Stimulated activated CD8-positive, alpha-beta memory T cell treated with anti-CD3 and anti-CD28 coated beads, Interleukin-12 subunit alpha, Interleukin-12 subunit beta, amount 100 ng/mL, for 4 hours (primary cell): Measurements from ENCODE around the gene ARFGEF3.

Experiments
- DNase-seq: peaks from one replicate; pipeline ENCODE4 v3.0.0-alpha.2; 2020; ENCODE audit warnings: low read depth

Gene ARFGEF3

DNA sequence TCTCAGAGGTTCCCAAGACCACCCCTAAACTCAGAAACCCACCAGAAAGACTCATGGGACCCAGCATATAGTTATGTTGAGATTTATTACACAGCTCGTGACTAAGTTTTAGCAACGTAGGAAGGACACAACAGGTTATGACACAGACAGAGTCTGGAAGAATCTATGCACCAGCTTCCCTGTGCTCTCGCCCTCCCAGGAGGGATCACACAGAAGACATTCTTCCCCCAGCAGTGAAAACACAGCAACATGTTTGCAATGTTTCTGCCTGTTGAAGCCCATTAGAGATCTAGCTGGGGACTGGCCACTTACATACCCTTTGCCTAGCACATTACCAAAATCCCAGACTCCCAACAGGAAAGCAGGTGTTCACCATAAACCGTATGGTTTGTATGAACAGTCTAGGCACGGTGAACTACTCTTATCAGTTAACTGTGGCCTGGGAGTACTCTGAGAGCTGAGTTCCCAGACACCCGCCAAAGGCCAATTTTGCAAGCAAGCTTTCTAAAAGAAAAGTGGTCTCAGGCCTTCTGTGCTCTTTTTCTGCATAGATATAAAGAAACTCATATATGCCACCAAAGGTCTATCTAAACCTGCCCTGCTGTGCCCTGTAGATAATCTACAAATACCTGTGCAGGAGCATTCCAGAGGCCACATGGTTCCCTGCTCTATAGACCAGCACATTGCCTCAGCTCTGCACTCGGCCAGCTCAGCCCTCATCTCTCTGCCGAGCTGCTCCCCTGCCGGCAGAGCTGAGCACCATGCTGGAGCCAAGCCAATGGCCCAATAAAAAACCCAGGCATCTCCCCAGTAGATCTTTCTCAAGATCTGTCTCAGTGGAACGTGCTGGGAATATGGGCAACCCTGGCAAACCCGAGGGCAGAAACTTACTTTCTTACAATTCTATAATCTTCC, 146.3 kb downstream of the ARFGEF3 start:
- no peak for DNase-seq

DNA sequence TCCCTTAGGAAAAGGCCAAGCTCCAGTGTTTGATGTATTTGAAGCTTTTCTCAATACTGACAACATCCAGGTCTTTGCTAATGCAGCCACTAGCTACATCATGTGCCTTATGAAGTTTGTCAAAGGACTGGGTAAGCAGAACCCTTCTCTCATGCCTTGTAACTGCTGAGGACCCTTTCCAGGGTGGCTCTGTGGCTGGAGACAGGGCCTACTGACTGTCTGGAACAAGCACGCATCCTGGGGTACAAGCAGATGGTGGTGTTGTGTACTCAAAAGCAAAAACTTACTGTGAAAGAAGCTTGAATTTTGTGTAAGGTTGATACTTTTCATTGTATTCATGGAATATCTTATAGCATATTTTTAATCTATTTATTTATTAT, 147.0 kb downstream of the ARFGEF3 start:
- DNase-seq = no peak

DNA sequence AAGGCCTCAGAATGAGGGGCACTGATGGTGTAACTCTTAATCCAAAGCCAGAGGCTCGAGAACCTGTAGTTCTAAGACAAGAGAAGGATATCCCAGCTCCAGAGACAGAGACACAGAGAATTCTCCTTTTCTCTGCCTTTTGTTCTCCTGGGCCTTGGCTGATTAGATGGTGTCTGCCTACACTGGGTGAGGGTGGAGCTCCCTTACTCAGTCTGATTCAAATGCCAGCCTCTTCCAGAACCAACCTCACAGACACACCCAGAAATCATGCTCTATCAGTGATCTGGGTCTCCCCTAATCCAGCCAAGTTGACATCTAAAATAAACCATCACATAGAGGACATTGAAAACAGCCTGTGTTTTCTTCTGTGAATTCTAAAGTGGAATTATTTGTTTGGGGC, 148.0 kb downstream of the ARFGEF3 start:
- DNase-seq = no peak

DNA sequence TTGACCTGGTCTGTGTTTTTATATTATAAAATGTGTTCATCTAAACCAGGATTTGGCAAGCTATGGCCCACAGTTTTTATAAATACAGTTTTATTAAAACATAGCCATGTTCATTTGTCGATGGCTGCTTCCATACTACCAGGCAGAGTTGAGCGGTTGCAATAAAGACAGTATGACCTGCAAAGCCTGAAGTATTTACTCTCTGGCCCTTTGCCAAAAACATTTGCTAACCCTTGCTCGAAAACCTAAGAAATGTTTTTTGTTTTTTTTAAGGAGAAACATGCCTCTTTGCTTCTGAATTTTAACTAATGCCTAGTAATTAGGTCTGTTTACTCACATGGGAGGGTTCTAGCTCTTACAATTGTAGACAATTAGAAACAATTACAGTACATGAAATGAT, 148.6 kb downstream of the ARFGEF3 start:
- no peak for DNase-seq

DNA sequence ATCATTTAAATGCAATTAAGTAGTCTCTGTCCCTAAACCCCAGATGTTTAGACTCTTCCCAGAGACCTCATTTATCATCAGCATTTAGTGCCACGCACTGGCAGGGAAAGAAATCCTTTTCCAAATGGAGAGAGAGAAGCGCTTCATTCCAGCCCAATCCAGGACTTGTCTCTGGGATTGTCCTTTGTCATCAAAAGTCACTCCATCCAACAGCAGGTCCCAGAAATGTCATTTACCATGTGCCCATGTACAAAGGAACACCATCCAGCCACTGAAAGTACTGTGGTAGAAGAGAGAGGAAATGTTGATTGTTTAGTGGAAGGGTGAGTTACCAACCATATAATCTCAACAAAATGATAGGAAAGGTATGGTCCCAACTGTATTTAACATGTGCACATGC, 149.1 kb downstream of the ARFGEF3 start:
- DNase-seq = no peak

DNA sequence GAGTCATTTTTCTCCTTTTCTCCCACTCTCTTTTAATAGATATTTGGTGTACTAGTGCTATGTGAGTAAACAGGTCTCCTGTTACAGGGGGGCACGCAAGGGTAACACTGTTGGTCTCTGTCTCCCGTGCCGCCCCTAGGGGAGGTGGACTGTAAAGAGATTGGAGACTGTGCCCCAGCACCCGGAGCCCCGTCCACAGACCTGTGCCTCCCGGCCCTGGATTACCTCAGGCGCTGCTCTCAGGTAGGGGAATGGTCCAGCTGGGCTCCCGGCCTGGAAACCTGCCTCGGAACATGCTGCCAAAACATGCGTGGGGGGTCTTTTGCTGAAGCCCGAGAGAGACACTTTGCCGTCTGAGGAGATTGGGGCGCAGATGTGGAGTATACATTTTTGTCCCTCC, 149.5 kb downstream of the ARFGEF3 start:
- DNase-seq = no peak

DNA sequence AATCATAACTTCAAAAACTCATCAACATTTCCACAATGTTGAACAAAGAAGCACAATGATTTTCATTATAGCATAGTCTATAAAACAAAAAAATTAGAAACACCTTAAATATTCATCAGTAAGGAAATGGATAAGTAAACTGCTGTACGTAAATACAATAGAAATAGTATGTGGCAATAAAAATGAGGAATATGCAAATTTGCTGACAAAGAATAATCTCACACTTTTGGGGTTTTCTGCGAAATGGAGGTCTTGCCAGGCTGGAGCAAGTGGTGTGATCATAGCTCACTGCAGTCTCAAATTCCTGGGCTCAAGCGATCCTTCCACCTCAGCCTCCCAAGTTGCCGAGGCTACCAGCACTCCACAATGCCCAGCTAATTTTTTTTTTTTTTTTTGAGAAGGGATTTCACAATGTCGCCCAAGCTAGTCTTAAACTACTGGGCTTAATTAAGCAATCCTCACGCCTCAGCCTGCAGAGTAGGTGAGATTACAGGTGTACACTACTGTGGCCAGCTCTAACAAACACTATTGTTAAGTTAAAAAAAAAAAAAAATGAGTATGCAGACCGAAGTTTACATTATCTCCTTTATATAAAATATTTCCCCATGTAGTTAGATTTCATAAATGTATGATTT, 157.1 kb downstream of the ARFGEF3 start:
- DNase-seq = no peak

DNA sequence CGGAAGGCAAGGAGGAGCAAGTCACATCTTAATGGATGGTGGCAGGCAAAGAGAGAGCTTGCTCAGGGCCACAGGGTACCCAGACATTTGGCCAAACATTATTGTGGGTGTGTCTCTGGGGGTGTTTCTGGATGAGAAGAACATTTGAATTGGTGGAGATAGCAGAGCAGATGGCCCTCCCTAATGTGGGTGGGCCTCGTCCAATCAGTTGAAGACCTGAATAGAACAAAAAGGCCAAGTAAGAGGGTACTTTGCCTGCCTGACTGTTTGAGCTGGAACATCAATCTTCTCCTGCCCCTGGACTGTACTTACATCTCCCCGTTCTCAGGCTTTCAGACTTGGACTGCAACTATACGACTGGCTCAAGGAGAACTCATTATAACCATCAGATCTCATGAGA, 160.2 kb downstream of the ARFGEF3 start:
- no peak for DNase-seq

DNA sequence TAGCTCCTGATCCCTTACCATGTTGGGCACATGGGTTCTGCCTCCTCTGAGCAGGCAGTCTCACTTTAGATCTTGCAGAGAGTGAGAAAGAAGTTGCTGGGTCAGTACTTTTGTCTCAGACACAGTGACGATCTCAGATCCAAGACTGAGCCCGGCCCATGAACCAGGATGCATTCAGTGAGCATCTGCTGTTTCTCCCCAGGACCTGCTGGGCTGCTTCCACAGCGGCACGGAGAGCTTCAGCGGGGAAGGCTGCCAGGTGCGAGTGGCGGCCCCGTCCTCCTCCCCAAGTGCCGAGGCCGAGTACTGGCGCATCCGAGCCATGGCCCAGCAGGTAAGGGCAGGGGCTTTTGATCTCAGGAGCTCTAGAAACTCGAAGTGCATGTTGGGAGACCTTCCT, 162.1 kb downstream of the ARFGEF3 start:
- no peak for DNase-seq

DNA sequence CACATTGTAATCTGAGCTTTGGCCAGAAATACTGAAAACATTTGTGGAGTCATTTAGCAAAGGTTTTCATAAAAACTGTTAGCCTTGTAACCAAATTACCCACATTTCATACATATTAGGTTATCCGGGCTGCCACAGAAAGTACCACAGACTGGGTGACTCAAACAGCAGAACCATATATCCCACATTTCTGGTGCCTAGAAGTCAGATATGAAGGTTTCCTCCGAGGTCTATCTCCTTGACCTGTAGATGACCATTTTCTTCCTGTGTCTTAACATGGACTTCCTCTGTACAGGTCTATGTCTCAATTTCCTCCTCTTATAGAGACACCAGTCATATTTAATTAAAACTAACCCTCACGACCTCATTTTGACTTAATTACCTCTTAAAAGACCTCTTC, 166.5 kb downstream of the ARFGEF3 start:
- DNase-seq = no peak

DNA sequence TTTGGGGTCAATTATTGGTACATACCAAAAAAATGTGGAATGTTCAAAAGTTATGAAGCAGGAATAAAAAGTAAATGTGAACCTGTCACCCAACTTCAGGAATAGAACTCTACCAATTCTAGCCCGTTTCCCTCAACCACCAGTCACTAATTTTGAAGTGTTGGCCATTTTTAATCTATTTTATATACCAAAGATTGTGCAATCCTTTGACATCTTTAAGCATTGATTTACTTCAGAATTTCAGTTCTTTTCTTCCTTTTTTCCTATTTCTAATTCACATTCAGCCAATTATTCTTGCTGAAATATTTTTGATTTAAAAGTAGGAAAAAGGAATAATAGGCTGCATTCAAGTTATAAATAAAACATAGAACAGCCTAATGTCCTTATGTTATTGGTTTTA, 169.0 kb downstream of the ARFGEF3 start:
- no peak for DNase-seq

DNA sequence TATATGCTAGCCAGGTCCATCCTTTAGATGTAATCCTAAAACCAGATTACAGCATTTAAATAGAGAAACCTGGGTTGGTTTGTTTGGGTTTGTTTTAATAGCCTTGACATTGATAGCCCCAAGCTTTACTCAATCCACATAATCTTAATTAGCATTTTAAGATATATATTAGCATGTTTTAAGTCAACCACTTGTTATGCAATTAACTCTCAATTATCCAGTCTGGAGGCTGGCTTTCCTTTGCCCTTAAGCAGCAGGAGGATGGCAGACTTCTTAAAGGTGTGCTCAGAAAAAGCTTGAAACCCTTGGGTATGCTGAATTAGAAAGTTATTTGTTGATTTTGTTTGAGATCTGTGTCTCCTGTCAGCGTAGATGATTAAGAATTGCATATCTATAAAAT, 169.7 kb downstream of the ARFGEF3 start:
- DNase-seq = no peak

DNA sequence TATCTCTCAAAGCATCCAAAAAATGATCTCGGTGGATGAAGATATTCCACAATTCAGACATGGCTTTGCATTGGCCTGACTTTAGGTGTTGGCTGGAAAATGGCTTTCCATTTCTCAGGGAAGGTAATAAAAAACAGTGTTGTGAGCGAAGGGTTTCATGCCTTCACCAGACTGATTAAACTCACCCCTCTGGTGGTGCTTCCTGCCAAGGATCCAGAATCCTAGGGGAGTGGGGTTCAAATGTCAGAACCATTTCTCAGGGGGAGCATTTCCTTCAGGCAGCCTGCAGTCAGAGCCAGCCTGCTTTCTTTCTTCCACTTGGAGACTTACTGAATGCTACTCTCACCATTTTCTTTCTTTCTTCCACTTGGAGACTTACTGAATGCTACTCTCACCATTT, 170.2 kb downstream of the ARFGEF3 start:
- no peak for DNase-seq

DNA sequence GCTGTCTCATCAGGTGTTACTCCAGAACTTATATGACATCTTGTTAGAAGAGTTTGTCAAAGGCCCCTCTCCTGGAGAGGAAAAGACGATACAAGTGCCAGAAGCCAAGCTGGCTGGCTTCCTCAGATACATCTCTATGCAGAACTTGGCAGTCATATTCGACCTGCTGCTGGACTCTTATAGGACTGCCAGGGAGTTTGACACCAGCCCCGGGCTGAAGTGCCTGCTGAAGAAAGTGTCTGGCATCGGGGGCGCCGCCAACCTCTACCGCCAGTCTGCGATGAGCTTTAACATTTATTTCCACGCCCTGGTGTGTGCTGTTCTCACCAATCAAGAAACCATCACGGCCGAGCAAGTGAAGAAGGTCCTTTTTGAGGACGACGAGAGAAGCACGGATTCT, 172.3 kb downstream of the ARFGEF3 start:
- DNase-seq = no peak

DNA sequence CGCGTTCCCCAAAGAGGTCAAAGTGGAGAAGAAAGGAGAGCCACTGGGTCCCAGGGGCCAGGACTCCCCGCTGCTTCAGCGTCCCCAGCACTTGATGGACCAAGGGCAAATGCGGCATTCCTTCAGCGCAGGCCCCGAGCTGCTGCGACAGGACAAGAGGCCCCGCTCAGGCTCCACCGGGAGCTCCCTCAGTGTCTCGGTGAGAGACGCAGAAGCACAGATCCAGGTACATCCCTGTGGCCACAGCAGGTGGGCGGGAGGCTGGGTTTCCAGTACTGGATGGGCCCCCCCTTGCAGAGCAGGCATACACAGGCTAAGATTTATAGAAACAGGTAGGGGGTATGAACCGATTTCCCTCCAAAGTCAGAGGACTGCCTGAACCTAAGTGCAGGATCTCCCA, 173.2 kb downstream of the ARFGEF3 start:
- no peak for DNase-seq

DNA sequence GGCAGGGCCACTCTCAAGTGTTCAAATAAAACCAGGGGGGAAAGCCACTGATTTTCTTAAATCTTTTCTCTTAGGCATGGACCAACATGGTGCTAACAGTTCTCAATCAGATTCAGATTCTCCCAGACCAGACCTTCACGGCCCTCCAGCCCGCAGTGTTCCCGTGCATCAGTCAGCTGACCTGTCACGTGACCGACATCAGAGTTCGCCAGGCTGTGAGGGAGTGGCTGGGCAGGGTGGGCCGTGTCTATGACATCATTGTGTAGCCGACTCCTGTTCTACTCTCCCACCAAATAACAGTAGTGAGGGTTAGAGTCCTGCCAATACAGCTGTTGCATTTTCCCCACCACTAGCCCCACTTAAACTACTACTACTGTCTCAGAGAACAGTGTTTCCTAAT, 174.5 kb downstream of the ARFGEF3 start:
- DNase-seq = no peak

DNA sequence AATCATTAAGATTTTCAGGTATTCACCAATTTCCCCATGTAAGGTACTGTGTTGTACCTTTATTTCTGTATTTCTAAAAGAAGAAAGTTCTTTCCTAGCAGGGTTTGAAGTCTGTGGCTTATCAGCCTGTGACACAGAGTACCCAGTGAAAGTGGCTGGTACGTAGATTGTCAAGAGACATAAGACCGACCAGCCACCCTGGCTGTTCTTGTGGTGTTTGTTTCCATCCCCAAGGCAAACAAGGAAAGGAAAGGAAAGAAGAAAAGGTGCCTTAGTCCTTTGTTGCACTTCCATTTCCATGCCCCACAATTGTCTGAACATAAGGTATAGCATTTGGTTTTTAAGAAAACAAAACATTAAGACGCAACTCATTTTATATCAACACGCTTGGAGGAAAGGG, 175.3 kb downstream of the ARFGEF3 start:
- DNase-seq = no peak

DNA sequence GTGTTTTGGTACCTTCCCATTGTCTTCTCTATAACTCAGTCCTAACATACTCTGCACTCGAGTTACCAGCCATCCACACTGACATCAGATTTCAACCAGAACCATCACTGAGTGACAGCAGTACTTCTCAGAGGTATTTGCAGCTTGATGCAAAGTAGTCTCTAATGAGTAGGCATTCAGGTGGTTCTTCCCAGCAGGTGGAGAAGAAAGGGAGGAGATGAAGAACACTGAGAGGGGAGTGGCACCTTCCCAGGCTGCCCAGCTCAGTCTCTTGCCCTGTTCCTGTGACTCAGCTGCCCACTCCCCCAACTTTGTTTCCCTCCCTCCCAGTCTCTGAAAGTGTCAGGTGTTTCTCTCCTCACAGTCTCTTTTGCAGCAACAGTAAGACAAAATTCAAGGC, 177.3 kb downstream of the ARFGEF3 start:
- DNase-seq = no peak

DNA sequence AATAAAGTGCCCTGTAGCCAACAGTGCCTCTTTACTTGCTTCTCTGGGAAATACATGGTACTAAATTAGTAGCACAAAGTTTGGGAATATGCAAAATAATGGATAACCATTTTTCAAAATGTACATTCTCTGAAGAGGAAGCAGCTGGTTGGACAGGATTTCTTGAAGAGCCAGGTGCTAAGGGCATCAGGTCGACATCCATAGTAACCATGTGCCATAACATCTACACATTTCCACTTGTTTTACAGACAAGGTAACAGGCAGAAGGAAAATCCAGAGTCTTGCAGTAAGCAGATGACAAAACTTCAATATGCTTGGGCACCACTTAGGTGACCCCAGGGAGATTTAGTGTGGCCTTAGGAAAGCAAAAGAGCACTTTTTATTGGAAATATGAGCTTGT, 179.4 kb downstream of the ARFGEF3 start:
- no peak for DNase-seq

DNA sequence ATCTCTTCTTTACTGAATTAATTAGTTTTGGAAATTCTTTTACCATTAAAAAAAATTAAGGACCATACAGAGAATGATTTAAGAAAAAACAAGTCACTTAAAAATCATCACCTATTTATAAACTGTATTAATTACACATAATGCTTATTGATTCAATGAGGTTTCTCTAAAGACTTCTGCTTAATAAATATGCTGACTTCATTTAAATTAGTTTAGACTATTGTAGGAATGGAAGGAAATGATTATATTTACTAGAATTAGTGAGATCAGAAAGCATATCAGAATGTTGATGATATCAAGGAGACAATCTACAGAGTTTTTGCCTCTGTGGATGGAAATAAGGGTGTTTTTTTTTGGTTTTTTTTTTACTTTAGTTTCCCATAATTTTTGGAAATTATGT, 181.4 kb downstream of the ARFGEF3 start:
- DNase-seq = no peak

DNA sequence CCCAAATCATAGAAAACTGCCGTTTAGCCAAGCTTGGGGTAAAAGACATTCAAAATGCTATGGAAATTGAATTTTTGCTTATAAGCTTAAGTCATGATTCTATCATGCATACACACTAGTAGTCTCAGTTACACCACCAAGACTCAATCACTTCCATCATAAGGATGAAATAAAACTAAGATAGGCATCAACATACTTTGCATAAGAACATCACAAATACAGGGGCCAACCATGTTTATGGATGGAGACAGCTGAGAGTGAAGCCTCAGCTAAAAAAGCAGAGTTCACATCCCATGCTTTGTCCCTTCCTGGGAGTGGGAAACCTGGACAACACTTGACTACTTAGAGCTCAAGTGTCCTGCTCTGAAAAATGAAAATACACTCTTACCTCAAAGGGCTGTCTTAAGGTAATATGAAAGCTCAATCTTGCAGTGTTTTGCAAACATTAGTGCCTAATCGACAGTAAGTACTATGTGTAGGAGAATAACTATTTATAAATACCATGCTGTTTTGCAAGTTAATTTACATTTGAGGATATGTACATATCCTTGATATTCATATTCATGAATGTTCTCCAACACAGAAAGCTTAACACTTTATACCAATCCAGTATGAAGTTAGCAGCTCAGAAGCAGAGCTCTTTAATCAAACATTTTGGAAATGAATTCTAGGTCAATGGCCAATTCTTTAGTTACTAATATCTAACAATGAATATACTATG, 184.0 kb downstream of the ARFGEF3 start:
- no peak for DNase-seq

DNA sequence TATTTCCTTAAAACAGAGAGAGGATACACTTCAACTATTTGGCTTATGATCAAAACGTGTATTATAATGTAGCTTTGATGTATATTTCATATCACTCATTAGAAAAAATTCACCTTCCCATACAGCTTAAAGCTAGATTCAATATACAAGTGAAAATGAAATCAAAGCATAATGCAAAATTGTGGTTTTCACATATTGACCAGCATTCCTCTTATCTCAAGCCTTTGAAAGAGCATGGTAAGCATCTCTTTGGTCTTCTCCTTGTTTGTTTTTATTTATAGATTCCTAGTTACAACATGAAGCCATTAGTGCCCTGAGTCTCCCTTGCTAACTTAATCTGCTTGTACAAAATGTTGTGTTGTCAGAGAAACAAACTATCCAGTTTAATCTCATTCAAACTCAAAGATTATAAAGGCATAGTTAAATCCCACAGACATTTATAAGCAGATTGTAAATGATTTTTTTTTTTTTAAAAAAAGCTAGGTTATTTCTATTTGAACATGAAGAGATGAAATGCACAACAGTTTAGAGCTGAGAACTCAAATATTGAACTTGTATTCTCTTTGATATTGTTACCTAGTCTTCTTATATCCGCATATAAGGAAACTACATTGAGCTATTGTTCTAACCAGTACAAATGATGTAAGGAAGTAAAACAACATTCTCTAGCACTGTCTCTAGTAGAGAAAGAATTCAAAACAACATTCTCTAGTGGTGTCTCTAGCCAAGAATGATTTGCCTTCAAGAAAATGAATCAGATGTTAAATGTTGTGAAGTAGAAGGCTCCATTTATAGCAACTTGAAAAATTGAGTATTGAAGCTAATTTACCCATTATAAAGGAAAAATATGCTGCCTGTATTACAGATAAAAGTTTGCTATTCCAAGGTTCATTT, 184.8 kb downstream of the ARFGEF3 start:
- no peak for DNase-seq
